ENCODE results near the gene BMPR1B.

GRCh38 chr4:95095348-95095974 is 337.7 kb downstream of the BMPR1B start:
- TF ChIP-seq, protein P1, sequence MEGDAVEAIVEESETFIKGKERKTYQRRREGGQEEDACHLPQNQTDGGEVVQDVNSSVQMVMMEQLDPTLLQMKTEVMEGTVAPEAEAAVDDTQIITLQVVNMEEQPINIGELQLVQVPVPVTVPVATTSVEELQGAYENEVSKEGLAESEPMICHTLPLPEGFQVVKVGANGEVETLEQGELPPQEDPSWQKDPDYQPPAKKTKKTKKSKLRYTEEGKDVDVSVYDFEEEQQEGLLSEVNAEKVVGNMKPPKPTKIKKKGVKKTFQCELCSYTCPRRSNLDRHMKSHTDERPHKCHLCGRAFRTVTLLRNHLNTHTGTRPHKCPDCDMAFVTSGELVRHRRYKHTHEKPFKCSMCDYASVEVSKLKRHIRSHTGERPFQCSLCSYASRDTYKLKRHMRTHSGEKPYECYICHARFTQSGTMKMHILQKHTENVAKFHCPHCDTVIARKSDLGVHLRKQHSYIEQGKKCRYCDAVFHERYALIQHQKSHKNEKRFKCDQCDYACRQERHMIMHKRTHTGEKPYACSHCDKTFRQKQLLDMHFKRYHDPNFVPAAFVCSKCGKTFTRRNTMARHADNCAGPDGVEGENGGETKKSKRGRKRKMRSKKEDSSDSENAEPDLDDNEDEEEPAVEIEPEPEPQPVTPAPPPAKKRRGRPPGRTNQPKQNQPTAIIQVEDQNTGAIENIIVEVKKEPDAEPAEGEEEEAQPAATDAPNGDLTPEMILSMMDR (IDR thresholded peaks at IDR 0.05), result no peak
- no peak for TF ChIP-seq EZH2 (IDR thresholded peaks at IDR 0.05; ENCODE audit: borderline replicate concordance, insufficient read depth, low read depth, low read length, poor library complexity, severe bottlenecking)
